Femur (tissue), 1 donor: Measurements from ENCODE around the gene CPNE5.
A peak's percentile ranks its signal among the peaks of the same experiment; 100 is the strongest.

Source experiments
- DNase-seq: peaks from one replicate; pipeline ENCODE4 v3.0.0-alpha.2; 2017

The CPNE5 gene

GRCh38 chr6:36838896-36839748 lies at the start of gene CPNE5:
Gene CPNE5 (minus strand): TSS chr6:36839444. CDS start chr6:36839377, 67 bp downstream.
- peak; percentile 74 for DNase-seq

- DNase-seq, result no peak
Measured at GRCh38 chr6:36888115-36888643, 48.9 kb upstream of the CPNE5 start.

- DNase-seq, result no peak
Measured at GRCh38 chr6:36886950-36887618, 47.8 kb upstream of the CPNE5 start.

GRCh38 chr6:36885461-36886401 lies 46.5 kb upstream of the CPNE5 start, which contains the start of gene C6orf89:
Gene C6orf89 (plus strand): TSS chr6:36885952. CDS start chr6:36899445, 13,493 bp downstream.
- DNase-seq, result peak; percentile 98

DNA sequence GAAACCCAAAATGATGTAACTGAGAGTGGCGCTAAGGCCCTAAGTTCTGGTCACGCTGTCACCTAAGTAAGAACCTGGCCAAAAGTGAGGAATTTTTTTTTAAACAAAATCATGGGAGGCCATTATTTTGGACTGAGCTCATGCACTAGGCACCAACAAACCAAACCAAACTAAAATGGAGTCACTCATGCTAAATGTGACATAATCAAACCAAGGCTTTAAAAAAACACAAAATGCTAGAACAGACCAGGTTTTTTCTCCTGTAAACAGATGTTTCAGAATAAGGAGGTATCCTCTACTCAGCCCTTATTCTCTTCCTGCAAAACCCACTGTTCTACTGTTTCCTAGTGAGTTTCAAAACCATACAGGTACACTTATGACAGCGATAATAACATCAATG lies 45.4 kb upstream of the CPNE5 start:
- no peak for DNase-seq

DNA sequence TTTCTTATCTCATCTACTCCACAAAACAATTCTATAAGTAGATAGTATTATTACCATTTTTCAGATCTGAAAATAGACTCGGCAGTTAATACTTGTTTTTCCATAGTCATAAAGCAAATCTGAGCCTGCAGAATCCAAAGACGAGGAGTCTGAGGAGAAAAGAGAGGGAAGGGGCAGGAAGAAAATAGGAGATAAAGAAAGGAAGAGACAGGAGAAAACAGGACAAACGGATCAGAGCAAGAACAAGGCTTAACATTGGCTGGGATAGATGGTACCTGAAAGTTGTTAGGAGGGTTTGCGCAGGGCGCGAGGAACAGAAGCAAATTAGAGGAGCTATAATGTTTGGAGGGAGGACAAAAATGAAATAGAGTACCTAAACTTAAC lies 36.0 kb upstream of the CPNE5 start:
- DNase-seq, result no peak

DNA sequence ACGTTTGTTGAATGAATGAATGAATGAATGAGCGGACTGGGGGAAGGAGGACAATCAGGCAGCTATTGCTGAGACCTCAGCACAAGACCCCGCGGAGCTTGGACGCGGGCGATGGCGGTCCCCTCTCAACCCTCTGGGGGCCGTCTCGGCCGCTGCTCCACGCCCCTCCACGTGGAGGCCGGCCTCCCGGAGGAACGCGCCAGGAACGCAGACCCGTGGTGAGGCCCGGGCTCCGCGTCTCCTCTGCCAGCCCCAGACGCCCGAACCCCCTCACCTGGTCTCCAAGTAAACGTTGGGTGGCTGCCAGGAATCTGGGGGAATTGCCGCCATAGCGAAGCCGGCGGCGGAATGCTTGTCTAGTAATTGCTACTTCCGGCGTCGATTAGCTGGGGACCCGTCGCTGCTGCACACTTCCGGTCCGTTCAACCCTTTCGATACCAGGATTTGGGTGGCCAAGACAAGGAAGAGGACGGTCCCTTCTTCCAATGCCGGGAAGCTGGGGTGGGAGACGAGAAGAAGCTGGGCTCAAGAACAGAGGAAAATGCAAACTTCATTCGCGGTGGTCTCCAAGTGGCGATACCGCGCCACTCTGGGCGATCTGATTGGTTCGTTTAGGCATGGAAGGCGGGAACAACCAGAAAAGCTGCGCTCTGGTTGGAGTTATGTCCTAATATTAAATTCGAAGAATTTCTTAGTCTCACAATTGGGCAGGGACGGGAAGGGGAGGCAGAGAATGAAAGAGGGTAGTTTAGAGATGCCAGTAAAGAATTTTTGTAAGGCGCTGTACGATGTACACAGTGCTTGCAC lies 35.4 kb upstream of the CPNE5 start, which contains the start of gene PPIL1:
Gene PPIL1, minus strand, starts transcription at position 361 of the 807 bp plus-strand sequence. Its CDS starts 31 bp downstream, at position 330.
- DNase-seq, result peak; percentile 93

- DNase-seq, result no peak
Measured at GRCh38 chr6:36873612-36874442, 34.6 kb upstream of the CPNE5 start.

DNA sequence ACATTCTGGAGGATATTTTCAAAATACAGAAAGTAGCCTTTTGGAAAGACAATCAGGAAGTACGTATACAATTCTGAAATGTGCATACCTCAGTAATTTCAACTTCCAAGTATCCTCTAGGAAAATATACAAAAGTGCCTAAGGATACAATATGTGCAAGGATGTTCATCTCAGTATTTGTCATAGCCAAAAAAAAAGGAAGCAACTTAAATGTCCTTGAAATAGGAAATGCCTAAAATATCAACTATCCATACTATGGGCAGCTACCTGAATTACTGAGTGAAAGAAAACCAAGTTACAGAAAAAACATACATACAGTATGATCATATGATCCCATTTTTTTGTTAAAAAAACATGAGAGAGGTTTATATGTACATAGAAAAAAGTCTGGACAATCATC lies 33.9 kb upstream of the CPNE5 start:
- no peak for DNase-seq

DNA sequence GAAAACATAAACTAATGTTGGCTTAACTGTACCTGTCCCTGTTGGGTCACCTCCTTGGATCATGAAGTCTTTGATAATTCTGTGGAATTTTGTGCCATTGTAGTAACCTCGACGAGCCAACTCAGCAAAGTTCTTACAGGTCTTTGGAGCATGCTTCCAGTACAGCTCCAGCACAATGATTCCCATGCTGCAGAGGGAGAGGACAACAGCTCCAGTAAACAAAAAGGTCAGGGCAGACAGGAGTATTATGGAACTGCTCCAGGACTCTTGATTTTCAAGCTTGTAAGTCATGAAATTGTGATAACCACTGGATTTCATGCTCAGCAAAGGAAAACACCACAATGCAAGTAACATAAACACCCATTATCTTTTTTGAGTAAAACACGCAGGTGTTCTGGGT lies 32.4 kb upstream of the CPNE5 start:
- no peak for DNase-seq

GRCh38 chr6:36867471-36868224 lies 28.4 kb upstream of the CPNE5 start:
- no peak for DNase-seq

- no peak for DNase-seq
Measured at GRCh38 chr6:36865835-36866234, 26.6 kb upstream of the CPNE5 start.

GRCh38 chr6:36863670-36864540 lies 24.7 kb upstream of the CPNE5 start:
- DNase-seq, result no peak

DNA sequence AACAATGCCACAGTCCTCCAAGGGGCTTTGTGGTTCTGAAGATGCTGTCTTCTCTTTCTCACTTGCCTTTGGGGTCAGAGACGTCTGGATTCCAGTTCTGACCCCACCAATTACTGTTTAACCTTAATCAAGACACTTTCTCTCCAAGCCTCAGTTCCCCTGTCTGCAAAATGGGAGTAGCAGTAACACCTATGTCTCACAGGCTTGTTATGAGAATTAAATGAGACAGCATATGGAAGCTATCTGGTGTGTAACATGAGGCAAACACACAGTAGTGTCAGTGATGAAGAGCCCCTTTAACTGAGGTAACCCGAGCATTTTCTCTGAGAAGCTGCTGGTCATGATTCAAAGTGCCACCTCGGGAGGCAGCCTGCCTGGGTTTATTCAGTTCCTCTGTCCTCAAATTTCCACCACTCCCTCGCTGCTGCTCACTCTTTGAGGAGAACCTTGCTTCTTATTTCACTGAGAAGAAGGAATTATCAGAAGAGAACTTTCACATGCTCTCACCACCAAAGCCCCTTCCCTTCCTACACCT lies 23.7 kb upstream of the CPNE5 start:
- DNase-seq, result no peak

DNA sequence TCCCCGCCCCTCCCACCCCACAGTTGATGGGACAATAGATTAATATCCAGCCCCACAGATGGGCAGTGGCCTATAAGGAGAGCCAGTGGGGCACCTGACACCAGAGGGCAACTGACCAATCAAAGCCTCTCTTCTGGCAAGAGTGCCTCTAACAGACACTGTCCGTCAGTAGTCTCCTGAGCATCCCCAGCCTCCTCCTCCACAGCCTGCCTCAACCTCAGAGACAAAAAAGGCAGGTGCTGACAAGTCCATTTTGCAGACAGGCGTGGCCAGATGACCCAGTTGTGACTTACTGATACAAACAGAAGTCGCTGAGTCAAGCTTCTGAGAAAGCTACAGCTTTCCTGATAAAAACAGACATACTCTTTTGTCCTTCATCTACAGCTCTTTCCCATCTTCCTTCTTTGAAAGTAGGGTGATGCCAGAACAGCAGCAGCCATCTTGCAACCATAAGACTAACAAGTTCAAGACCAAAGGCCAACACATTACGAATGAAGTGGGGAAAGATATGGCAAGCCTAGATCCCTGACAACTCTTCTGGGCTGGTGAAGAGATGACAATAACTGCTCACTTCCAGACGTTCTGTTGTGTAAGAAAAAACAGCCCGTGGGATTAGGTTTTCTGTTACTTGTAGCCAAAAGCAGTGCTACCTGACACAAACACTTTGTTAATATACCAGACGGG lies 23.1 kb upstream of the CPNE5 start:
- no peak for DNase-seq

- no peak for DNase-seq
Measured at GRCh38 chr6:36860126-36860525, 20.9 kb upstream of the CPNE5 start.

DNA sequence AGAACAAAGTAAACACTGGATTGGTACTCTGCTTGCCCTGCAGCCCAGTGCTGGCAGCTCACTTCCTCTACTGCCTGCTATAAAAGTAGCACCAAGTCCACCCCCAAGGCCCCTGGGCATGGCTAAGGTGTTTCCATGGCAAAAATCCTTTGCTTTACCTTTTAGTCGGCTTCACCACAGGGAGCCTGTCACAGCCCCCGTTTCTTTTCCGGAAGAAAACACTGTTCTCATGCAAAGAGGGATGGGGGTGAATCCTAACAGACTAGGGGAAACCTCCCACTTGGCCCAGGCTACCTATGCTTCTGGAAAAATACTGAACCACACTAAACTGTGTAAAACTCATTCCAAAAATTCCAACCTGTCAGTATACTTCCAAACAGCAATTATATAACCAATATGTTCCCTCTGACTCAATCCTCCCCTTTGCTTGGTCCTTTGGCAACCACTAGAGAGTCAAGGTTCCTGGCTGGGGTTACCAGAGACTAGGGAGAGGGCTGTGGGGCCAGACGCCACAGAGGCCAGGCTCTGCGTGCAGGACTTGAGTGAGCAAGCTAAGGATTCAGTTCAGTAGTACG lies 19.2 kb upstream of the CPNE5 start:
- DNase-seq, result peak; percentile 46

GRCh38 chr6:36857325-36857724 lies 18.1 kb upstream of the CPNE5 start:
- no peak for DNase-seq
